Activated CD4-positive, alpha-beta memory T cell treated with anti-CD3 and anti-CD28 coated beads for 36 hours (primary cell): ENCODE measurements around the gene TNFRSF1A. TPM values are rescaled to one million over a fixed set of nuclear protein-coding genes. Genes with fewer than 3 reads are reported as not detected.
A peak's percentile ranks its signal among the peaks of the same experiment; 100 is the strongest.

Experiments
- CTCF ChIA-PET: fragments of 350-600 bp; sonication (Branson Sonifier 250); formaldehyde crosslinking; loops from one replicate; lab custom pipeline; 2021; ENCODE audit warnings: antibody characterized with exemption, inconsistent platforms; lab: Charles Lee
- POLR2A ChIA-PET: fragments of 350-600 bp; sonication (Branson Sonifier 250); formaldehyde crosslinking; loops from one replicate; lab custom pipeline; 2021; ENCODE audit warnings: antibody characterized with exemption; lab: Charles Lee
- DNase-seq: peaks from one replicate; pipeline ENCODE4 v3.0.0-alpha.2; 2020
- H3K27ac Mint-ChIP-seq: one replicate; pipeline ENCODE4 v1.8.0; 2021; ENCODE audit warnings: mixed read lengths
- H3K27me3 Mint-ChIP-seq: one replicate; pipeline ENCODE4 v1.8.0; 2021; ENCODE audit warnings: mixed read lengths
- H3K36me3 Mint-ChIP-seq: one replicate; pipeline ENCODE4 v1.8.0; 2021; ENCODE audit warnings: mixed read lengths
- H3K4me1 Mint-ChIP-seq: one replicate; pipeline ENCODE4 v1.8.0; 2021; ENCODE audit warnings: low read depth, mixed read lengths
- H3K4me3 Mint-ChIP-seq: one replicate; pipeline ENCODE4 v1.8.0; 2021; ENCODE audit warnings: mild to moderate bottlenecking, mixed read lengths
- H3K9me3 Mint-ChIP-seq: one replicate; pipeline ENCODE4 v1.8.0; 2021; ENCODE audit warnings: mixed read lengths
- intact Hi-C: fragments of 100-400 bp; cut with micrococcal nuclease; formaldehyde crosslinking; loops from one replicate; pipeline ENCODE4 v1.15.1; 2023
- total RNA-seq, 2 experiments: library from RNA; stranded (reverse); gene quantifications; one replicate each; pipeline ENCODE4 v1.2.3, GENCODE V29; 2021

The TNFRSF1A gene
- total RNA-seq, 2 experiments from 2014 or later: 47.5 to 49.6 TPM

- no peaks in the 10 kb centered on the region for H3K9me3 Mint-ChIP-seq
- H3K4me1 Mint-ChIP-seq: peaks cover 4% of the 10 kb centered on the region
- no peak overlapping the region for H3K4me3 Mint-ChIP-seq
- POLR2A ChIA-PET: no interaction called here
- no peak for DNase-seq
- H3K27ac Mint-ChIP-seq: no peak overlapping the region
- H3K27me3 Mint-ChIP-seq: peaks cover 15% of the 10 kb centered on the region
- CTCF ChIA-PET: interaction anchor here (0.7 to 8.8 kb wide), 17 partner anchors 11 to 297 kb away, joined by 3 to 131 read pairs (median 3); no protein-coding TSS in a partner anchor
- intact Hi-C loops: loop anchor here (1.0 to 2.0 kb wide), 2 partner anchors 223 to 297 kb away; no protein-coding TSS in a partner anchor
- H3K36me3 Mint-ChIP-seq: no peaks in the 10 kb centered on the region
Measured at GRCh38 chr12:6285532-6286306, 56.2 kb downstream of the TNFRSF1A start.

GRCh38 chr12:6285063-6285477, 56.8 kb downstream of the TNFRSF1A start:
- CTCF ChIA-PET: interaction anchor here (0.6 to 8.8 kb wide), 19 partner anchors 10 to 297 kb away, joined by 3 to 131 read pairs (median 4); partner anchors contain the start of gene CD9
- intact Hi-C loops: loop anchor here (1.0 to 2.0 kb wide), 2 partner anchors 222 to 297 kb away; no protein-coding TSS in a partner anchor
- Mint-ChIP-seq H3K4me1 (peaks cover 4% of the 10 kb centered on the region), H3K27me3 (peaks cover 19% of the 10 kb centered on the region), H3K27ac (peak overlapping the region; percentile 19), H3K36me3 (no peaks in the 10 kb centered on the region), H3K4me3 (no peak overlapping the region), H3K9me3 (no peaks in the 10 kb centered on the region)
- DNase-seq: peak; percentile 69
- POLR2A ChIA-PET: no interaction called here

GRCh38 chr12:6284273-6284672, 57.6 kb downstream of the TNFRSF1A start:
- Mint-ChIP-seq H3K4me1 (peaks cover 4% of the 10 kb centered on the region), H3K36me3 (no peaks in the 10 kb centered on the region), H3K4me3 (no peak overlapping the region), H3K27me3 (peaks cover 27% of the 10 kb centered on the region), H3K9me3 (no peaks in the 10 kb centered on the region), H3K27ac (no peak overlapping the region)
- ChIA-PET CTCF (interaction anchor here (0.6 to 8.8 kb wide), 20 partner anchors 9 to 295 kb away, joined by 3 to 131 read pairs (median 3); partner anchors contain the start of gene CD9), POLR2A (no interaction called here)
- no peak for DNase-seq
- intact Hi-C loops: loop anchor here (2.0 kb wide), 1 partner anchor 221 kb away; no protein-coding TSS in a partner anchor

- H3K36me3 Mint-ChIP-seq: no peaks in the 10 kb centered on the region
- POLR2A ChIA-PET: no interaction called here
- CTCF ChIA-PET: interaction anchor here (8.8 kb wide), 1 partner anchor 87 kb away, joined by 131 read pairs; no protein-coding TSS in a partner anchor
- intact Hi-C loops: no loop called here
- H3K4me3 Mint-ChIP-seq: no peak overlapping the region
- H3K9me3 Mint-ChIP-seq: no peaks in the 10 kb centered on the region
- DNase-seq: no peak
- H3K4me1 Mint-ChIP-seq: peaks cover 10% of the 10 kb centered on the region
- peaks cover 32% of the 10 kb centered on the region for H3K27me3 Mint-ChIP-seq
- H3K27ac Mint-ChIP-seq: no peak overlapping the region
Measured at GRCh38 chr12:6282453-6282840, 59.4 kb downstream of the TNFRSF1A start.

GRCh38 chr12:6281081-6281809, 60.6 kb downstream of the TNFRSF1A start:
- DNase-seq: no peak
- POLR2A ChIA-PET: no interaction called here

GRCh38 chr12:6280672-6281071, 61.2 kb downstream of the TNFRSF1A start:
- Mint-ChIP-seq H3K4me1 (peaks cover 10% of the 10 kb centered on the region), H3K4me3 (no peak overlapping the region), H3K36me3 (no peaks in the 10 kb centered on the region), H3K27me3 (peaks cover 38% of the 10 kb centered on the region), H3K9me3 (no peaks in the 10 kb centered on the region), H3K27ac (no peak overlapping the region)
- intact Hi-C loops: no loop called here
- ChIA-PET POLR2A (no interaction called here), CTCF (interaction anchor here (3.6 to 10.0 kb wide), 3 partner anchors 86 to 220 kb away, joined by 16 to 255 read pairs (median 19); no protein-coding TSS in a partner anchor)
- no peak for DNase-seq

More at GRCh38 chr12:6281081-6281809, 60.6 kb downstream of the TNFRSF1A start:
- Mint-ChIP-seq H3K4me1 (peaks cover 10% of the 10 kb centered on the region), H3K27me3 (peaks cover 38% of the 10 kb centered on the region), H3K27ac (no peak overlapping the region), H3K9me3 (no peaks in the 10 kb centered on the region), H3K36me3 (no peaks in the 10 kb centered on the region), H3K4me3 (no peak overlapping the region)
- CTCF ChIA-PET: interaction anchor here (8.8 kb wide), 1 partner anchor 86 kb away, joined by 131 read pairs; no protein-coding TSS in a partner anchor
- intact Hi-C loops: no loop called here

- intact Hi-C loops: no loop called here
- Mint-ChIP-seq H3K36me3 (no peaks in the 10 kb centered on the region), H3K9me3 (no peaks in the 10 kb centered on the region), H3K4me1 (peaks cover 9% of the 10 kb centered on the region), H3K27me3 (peaks cover 38% of the 10 kb centered on the region), H3K27ac (no peak overlapping the region), H3K4me3 (no peak overlapping the region)
- DNase-seq: no peak
- ChIA-PET POLR2A (no interaction called here), CTCF (interaction anchor here (0.8 to 10.0 kb wide), 6 partner anchors 85 to 291 kb away, joined by 3 to 255 read pairs (median 18); no protein-coding TSS in a partner anchor)
Measured at GRCh38 chr12:6280053-6280469, 61.8 kb downstream of the TNFRSF1A start.

- no peak for DNase-seq
- H3K36me3 Mint-ChIP-seq: no peaks in the 10 kb centered on the region
- no peaks in the 10 kb centered on the region for H3K9me3 Mint-ChIP-seq
- CTCF ChIA-PET: interaction anchor here (0.8 to 10.0 kb wide), 14 partner anchors 8 to 291 kb away, joined by 3 to 255 read pairs (median 9); partner anchors contain the start of gene CD9
- intact Hi-C loops: loop anchor here (5.0 kb wide), 1 partner anchor 47 kb away; no protein-coding TSS in a partner anchor
- peaks cover 6% of the 10 kb centered on the region for H3K4me1 Mint-ChIP-seq
- H3K27ac Mint-ChIP-seq: no peak overlapping the region
- POLR2A ChIA-PET: no interaction called here
- H3K4me3 Mint-ChIP-seq: no peak overlapping the region
- H3K27me3 Mint-ChIP-seq: peaks cover 38% of the 10 kb centered on the region
Measured at GRCh38 chr12:6279631-6280030, 62.2 kb downstream of the TNFRSF1A start.

- ChIA-PET CTCF (interaction anchor here (0.6 to 10.0 kb wide), 30 partner anchors 8 to 722 kb away, joined by 3 to 255 read pairs (median 5); partner anchors contain the start of gene CD9), POLR2A (no interaction called here)
- peaks cover 38% of the 10 kb centered on the region for H3K27me3 Mint-ChIP-seq
- no peak for DNase-seq
- peaks cover 6% of the 10 kb centered on the region for H3K4me1 Mint-ChIP-seq
- H3K4me3 Mint-ChIP-seq: no peak overlapping the region
- no peak overlapping the region for H3K27ac Mint-ChIP-seq
- intact Hi-C loops: loop anchor here (5.0 kb wide), 1 partner anchor 47 kb away; no protein-coding TSS in a partner anchor
- no peaks in the 10 kb centered on the region for H3K36me3 Mint-ChIP-seq
- H3K9me3 Mint-ChIP-seq: no peaks in the 10 kb centered on the region
Measured at GRCh38 chr12:6279256-6279628, 62.6 kb downstream of the TNFRSF1A start.
